ENCODE measurements around the gene PFKFB2. TPM values are rescaled to one million over a fixed set of nuclear protein-coding genes. Genes with fewer than 3 reads are reported as not detected.

PFKFB2 gene
- total RNA-seq, 2 donors from 2014 or later = 5.6 to 6.1 TPM

DNA sequence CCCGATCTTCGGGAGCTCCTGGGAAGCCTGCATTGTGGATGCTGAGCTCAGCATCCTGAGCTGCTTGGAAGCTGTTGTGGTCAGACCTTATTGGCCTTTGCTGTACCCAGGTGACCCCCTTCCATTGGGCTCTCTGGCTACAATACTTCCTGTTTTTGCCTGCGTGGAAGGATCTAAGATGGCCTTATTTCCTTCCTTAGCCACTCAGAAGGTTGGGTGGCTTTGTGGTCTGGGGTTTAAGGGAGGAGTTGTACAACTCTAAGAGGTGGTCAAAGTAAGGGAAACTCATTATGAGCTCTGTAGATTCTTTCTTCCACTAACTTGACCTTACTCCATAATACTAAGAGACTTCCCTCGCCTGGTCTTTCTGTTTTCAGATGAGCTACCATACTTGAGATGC is 17.7 kb downstream of the PFKFB2 start:
- H3K27me3 ChIP-seq (replicated peaks; ENCODE audit: insufficient read depth) = no peaks in the 10 kb centered on the region
- WGBS = 93% methylated on average over 4 of the region's 4 CpGs
- no peaks in the 10 kb centered on the region for H3K9me3 ChIP-seq
- intact Hi-C loops (cut with DNase I) = no loop called here
- H3K27ac ChIP-seq = no peak overlapping the region
- H3K4me1 ChIP-seq (replicated peaks) = no peaks in the 10 kb centered on the region
- DNase-seq (ENCODE audit: low spot score) = no peak
- H3K36me3 ChIP-seq = peaks cover 0 to 3% of the 10 kb centered on the region in 2 donors
- TF ChIP-seq, protein P1, sequence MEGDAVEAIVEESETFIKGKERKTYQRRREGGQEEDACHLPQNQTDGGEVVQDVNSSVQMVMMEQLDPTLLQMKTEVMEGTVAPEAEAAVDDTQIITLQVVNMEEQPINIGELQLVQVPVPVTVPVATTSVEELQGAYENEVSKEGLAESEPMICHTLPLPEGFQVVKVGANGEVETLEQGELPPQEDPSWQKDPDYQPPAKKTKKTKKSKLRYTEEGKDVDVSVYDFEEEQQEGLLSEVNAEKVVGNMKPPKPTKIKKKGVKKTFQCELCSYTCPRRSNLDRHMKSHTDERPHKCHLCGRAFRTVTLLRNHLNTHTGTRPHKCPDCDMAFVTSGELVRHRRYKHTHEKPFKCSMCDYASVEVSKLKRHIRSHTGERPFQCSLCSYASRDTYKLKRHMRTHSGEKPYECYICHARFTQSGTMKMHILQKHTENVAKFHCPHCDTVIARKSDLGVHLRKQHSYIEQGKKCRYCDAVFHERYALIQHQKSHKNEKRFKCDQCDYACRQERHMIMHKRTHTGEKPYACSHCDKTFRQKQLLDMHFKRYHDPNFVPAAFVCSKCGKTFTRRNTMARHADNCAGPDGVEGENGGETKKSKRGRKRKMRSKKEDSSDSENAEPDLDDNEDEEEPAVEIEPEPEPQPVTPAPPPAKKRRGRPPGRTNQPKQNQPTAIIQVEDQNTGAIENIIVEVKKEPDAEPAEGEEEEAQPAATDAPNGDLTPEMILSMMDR (IDR thresholded peaks at IDR 0.05) = no peak
- no peak for TF ChIP-seq POLR2AphosphoS5 (IDR thresholded peaks at IDR 0.05)
- no peak for TF ChIP-seq POLR2A (IDR thresholded peaks at IDR 0.05)
- H3K4me3 ChIP-seq = no peak overlapping the region

DNA sequence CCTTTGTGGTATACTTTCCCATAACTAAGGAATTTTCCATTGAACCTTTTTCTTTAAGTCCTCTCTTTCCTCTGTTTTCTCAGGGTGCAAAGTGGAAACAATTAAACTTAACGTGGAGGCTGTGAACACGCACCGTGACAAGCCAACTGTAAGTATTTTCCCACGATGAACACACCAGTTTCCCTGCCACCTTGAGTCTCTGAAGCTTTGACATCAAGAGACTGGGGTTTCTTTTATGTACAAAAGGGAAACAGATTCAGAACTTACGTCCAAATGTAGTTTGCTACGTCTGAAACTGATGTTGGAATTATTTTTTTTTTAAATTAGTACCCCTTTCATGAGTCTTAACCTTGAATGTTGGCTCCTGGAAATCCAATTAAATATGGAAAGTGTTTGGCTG is 18.4 kb downstream of the PFKFB2 start:
- Histone ChIP-seq H3K9me3 (no peaks in the 10 kb centered on the region), H3K36me3 (peaks cover 0 to 3% of the 10 kb centered on the region in 2 donors), H3K4me1 (replicated peaks) (no peaks in the 10 kb centered on the region), H3K4me3 (no peak overlapping the region), H3K27me3 (replicated peaks; ENCODE audit: insufficient read depth) (no peaks in the 10 kb centered on the region), H3K27ac (no peak overlapping the region)
- DNase-seq (ENCODE audit: low spot score) = no peak
- 87% methylated on average over 6 of the region's 6 CpGs for WGBS
- TF ChIP-seq POLR2AphosphoS5 (IDR thresholded peaks at IDR 0.05) (no peak), POLR2A (IDR thresholded peaks at IDR 0.05) (no peak)
- TF ChIP-seq, protein P1 (IDR thresholded peaks at IDR 0.05) = no peak
- intact Hi-C loops (cut with DNase I) = no loop called here

DNA sequence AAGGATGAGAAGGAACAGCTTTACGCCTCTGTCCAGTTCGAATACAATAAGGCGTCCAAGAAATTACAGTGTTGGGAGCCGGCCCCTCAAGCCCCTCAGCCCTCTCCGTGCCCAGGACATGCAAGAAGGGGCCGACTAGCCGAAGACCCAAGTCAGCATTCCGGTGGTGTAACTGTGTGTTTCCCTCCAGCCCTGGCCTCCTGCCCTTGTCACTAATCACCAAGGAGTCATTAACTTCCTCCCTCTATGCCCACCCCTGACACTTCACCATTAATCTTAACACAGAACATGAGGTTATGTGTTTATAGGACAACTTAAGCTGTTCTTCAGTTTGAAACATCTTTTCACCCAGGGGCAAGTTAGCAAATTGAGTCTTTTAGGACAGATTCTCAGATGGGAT is 19.2 kb downstream of the PFKFB2 start:
- Histone ChIP-seq H3K4me3 (no peak overlapping the region), H3K27me3 (replicated peaks; ENCODE audit: insufficient read depth) (no peaks in the 10 kb centered on the region), H3K36me3 (peaks cover 0 to 3% of the 10 kb centered on the region in 2 donors), H3K27ac (no peak overlapping the region), H3K4me1 (replicated peaks) (no peaks in the 10 kb centered on the region), H3K9me3 (no peaks in the 10 kb centered on the region)
- TF ChIP-seq POLR2A (IDR thresholded peaks at IDR 0.05) (no peak), POLR2AphosphoS5 (IDR thresholded peaks at IDR 0.05) (no peak)
- TF ChIP-seq, protein P1 (IDR thresholded peaks at IDR 0.05) = no peak
- no peak for DNase-seq (ENCODE audit: low spot score)
- intact Hi-C loops (cut with DNase I) = no loop called here
- 88% methylated on average over 8 of the region's 8 CpGs for WGBS

DNA sequence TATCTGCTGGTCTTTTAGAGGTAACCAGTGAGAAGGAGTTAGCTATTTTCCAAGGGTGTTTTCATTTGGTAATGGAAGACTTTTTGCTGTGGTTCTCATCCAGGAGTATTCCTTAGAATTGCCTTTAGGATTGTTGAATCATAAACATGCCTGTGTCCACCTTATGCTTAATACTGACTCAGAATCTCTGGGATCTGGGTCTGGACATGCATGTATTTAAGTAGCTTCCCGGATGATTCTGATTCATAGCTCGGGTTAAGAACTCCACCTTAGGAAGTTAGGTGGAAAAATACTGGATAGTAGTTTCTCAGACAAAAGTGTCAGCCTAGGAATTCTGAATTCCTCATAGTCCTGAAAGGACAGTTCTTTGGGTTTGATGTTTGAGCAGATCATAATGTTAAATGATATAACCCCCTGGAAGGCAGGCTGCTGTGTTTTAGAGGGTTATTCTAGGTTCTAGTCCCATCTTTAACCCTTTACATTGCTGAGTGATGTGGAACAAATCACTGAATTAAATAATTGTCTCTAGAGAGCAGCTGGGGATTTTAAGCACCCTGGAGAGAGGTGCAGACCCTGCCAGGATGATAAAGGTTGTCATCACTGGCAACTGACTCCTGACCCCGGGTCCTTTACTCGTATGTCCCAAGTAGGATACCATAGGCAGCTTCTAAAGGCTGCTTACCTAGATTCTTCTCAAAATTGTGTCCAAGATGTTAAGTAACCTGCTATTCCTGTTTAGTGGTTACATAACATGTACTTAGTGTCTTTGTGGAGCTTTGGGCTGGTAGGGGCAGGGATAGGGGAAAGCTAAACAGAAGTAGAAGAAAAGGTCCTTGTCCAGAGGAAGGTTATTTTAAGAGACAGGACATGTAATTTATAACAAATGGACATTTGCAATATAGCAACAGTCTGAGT is 21.1 kb downstream of the PFKFB2 start:
- no peaks in the 10 kb centered on the region for H3K9me3 ChIP-seq
- H3K27me3 ChIP-seq (replicated peaks; ENCODE audit: insufficient read depth) = no peaks in the 10 kb centered on the region
- no peaks in the 10 kb centered on the region for H3K4me1 ChIP-seq (replicated peaks)
- no peak overlapping the region for H3K27ac ChIP-seq
- TF ChIP-seq POLR2A (IDR thresholded peaks at IDR 0.05) (no peak), POLR2AphosphoS5 (IDR thresholded peaks at IDR 0.05) (no peak)
- TF ChIP-seq, protein P1 (IDR thresholded peaks at IDR 0.05) = no peak
- intact Hi-C loops (cut with DNase I) = no loop called here
- no peak for DNase-seq (ENCODE audit: low spot score)
- 50% methylated on average over 4 of the region's 4 CpGs for WGBS
- peaks cover 0 to 3% of the 10 kb centered on the region in 2 donors for H3K36me3 ChIP-seq
- no peak overlapping the region for H3K4me3 ChIP-seq
